Loucy (cell line): ENCODE results near the gene HIRA.

Experiments
- H2AFZ ChIP-seq: fragments of 200-600 bp; sonication (generic); 2 replicates; pipeline ENCODE4 v1.6.0; 2016; ENCODE audit warnings: antibody characterized with exemption, mild to moderate bottlenecking, low read length, moderate library complexity
- H3F3A ChIP-seq: fragments of 200-600 bp; 2 replicates; pipeline ENCODE4 v1.6.0; 2016; ENCODE audit warnings: antibody characterized with exemption, low read depth, mild to moderate bottlenecking
- H3K27me3 ChIP-seq: fragments of 200-600 bp; sonication (generic); 2 replicates; pipeline ENCODE4 v1.6.1; 2014; ENCODE audit warnings: low read length, mild to moderate bottlenecking; ENCODE audit not compliant: insufficient read depth, poor library complexity, severe bottlenecking
- H3K36me3 ChIP-seq: fragments of 200-600 bp; sonication (generic); 2 replicates; pipeline ENCODE4 v1.6.1; 2016; ENCODE audit warnings: low read length; ENCODE audit not compliant: insufficient read depth
- H3K4me1 ChIP-seq: fragments of 200-600 bp; sonication (generic); 2 replicates; pipeline ENCODE4 v1.5.1; 2014; ENCODE audit warnings: low read length, mild to moderate bottlenecking; ENCODE audit not compliant: insufficient read depth, poor library complexity, severe bottlenecking
- H3K4me2 ChIP-seq: fragments of 200-600 bp; sonication (generic); 2 replicates; pipeline ENCODE4 v1.6.0; 2014; ENCODE audit warnings: antibody characterized with exemption, low read length, low read depth, mild to moderate bottlenecking; ENCODE audit not compliant: poor library complexity, severe bottlenecking
- H3K4me3 ChIP-seq: fragments of 200-600 bp; sonication (generic); 2 replicates; pipeline ENCODE4 v1.5.1; 2014; ENCODE audit warnings: low read length, mild to moderate bottlenecking, mixed read lengths; ENCODE audit not compliant: poor library complexity, severe bottlenecking
- H3K79me2 ChIP-seq: fragments of 200-600 bp; sonication (generic); 2 replicates; pipeline ENCODE4 v1.6.1; 2014; ENCODE audit warnings: low read length; ENCODE audit not compliant: insufficient read depth
- H3K9ac ChIP-seq: fragments of 200-600 bp; sonication (generic); 2 replicates; pipeline ENCODE4 v1.6.0; 2014; ENCODE audit warnings: mild to moderate bottlenecking, low read depth, low read length, moderate library complexity; ENCODE audit not compliant: poor library complexity, severe bottlenecking
- H3K9me2 ChIP-seq: fragments of 200-600 bp; sonication (generic); replicated peaks from 2 replicates; pipeline ENCODE4 v1.6.1; 2016; ENCODE audit warnings: low read depth, low read length, mixed read lengths
- H3K9me3 ChIP-seq: fragments of 200-600 bp; sonication (generic); 2 replicates; pipeline ENCODE4 v1.6.1; 2014; ENCODE audit warnings: mild to moderate bottlenecking, antibody characterized with exemption, low read length, low read depth; ENCODE audit not compliant: insufficient read depth
- H4K20me1 ChIP-seq: fragments of 200-600 bp; sonication (generic); 2 replicates; pipeline ENCODE4 v1.6.0; 2014; ENCODE audit warnings: antibody characterized with exemption, low read length, mild to moderate bottlenecking; ENCODE audit not compliant: insufficient read depth, poor library complexity, severe bottlenecking
- CTCF ChIP-seq: fragments of 200-600 bp; sonication (generic); conservative IDR thresholded peaks from 2 replicates; pipeline ENCODE4 v1.5.1; 2014; ENCODE audit warnings: mild to moderate bottlenecking, antibody characterized with exemption, low read length
- EZH2phosphoT487 ChIP-seq: fragments of 200-600 bp; IDR thresholded peaks from 2 replicates; pipeline ENCODE4 v1.6.1; 2018; ENCODE audit warnings: antibody characterized with exemption, mild to moderate bottlenecking, moderate library complexity, borderline replicate concordance

The HIRA gene

GRCh38 chr22:19356708-19357269 is 74.7 kb downstream of the HIRA start:
- no peak overlapping the region for H3K9ac ChIP-seq
- H2AFZ ChIP-seq, result no peak overlapping the region
- H3K36me3 ChIP-seq, result peaks cover 89% of the 10 kb centered on the region; the same call in 1 of the 2 replicates
- H4K20me1 ChIP-seq, result no peaks in the 10 kb centered on the region
- H3K9me2 ChIP-seq, result no peaks in the 10 kb centered on the region
- H3K4me2 ChIP-seq, result no peak overlapping the region
- H3K9me3 ChIP-seq, result no peaks in the 10 kb centered on the region
- no peaks in the 10 kb centered on the region for H3K4me1 ChIP-seq
- no peaks in the 10 kb centered on the region for H3K27me3 ChIP-seq
- H3F3A ChIP-seq, result no peaks in the 10 kb centered on the region
- no peaks in the 10 kb centered on the region for H3K79me2 ChIP-seq
- H3K4me3 ChIP-seq, result no peak overlapping the region
- TF ChIP-seq CTCF (no peak), EZH2phosphoT487 (no peak)

GRCh38 chr22:19355413-19356157 is 75.9 kb downstream of the HIRA start:
- no peak overlapping the region for H2AFZ ChIP-seq
- H3K4me3 ChIP-seq, result no peak overlapping the region
- H3K4me1 ChIP-seq, result no peaks in the 10 kb centered on the region
- no peak for TF ChIP-seq EZH2phosphoT487
- no peak for TF ChIP-seq CTCF
- peaks cover 89% of the 10 kb centered on the region; the same call in 1 of the 2 replicates for H3K36me3 ChIP-seq
- H3K9ac ChIP-seq, result no peak overlapping the region
- H3K9me2 ChIP-seq, result no peaks in the 10 kb centered on the region
- no peaks in the 10 kb centered on the region for H3K27me3 ChIP-seq
- H3F3A ChIP-seq, result no peaks in the 10 kb centered on the region
- H3K9me3 ChIP-seq, result no peaks in the 10 kb centered on the region
- H4K20me1 ChIP-seq, result no peaks in the 10 kb centered on the region
- no peak overlapping the region for H3K4me2 ChIP-seq
- no peaks in the 10 kb centered on the region for H3K79me2 ChIP-seq

- Histone ChIP-seq H3K36me3 (peaks cover 88% of the 10 kb centered on the region; the same call in 1 of the 2 replicates), H3K4me2 (no peak overlapping the region), H3K4me3 (no peak overlapping the region), H3K27me3 (no peaks in the 10 kb centered on the region), H2AFZ (no peak overlapping the region), H3K79me2 (no peaks in the 10 kb centered on the region), H3K4me1 (no peaks in the 10 kb centered on the region), H3F3A (no peaks in the 10 kb centered on the region), H3K9me3 (no peaks in the 10 kb centered on the region), H3K9ac (no peak overlapping the region), H3K9me2 (no peaks in the 10 kb centered on the region), H4K20me1 (no peaks in the 10 kb centered on the region)
- TF ChIP-seq CTCF, result no peak
- TF ChIP-seq EZH2phosphoT487, result no peak
Observed at GRCh38 chr22:19354201-19354600, 77.3 kb downstream of the HIRA start.
